Suppressor macrophage treated with lipopolysaccharide for 4 hours (primary cell): ENCODE data around the gene BMP8A.
A peak's percentile ranks its signal among the peaks of the same experiment; 100 is the strongest.

ENCODE experiments used
- DNase-seq: peaks from one replicate; pipeline ENCODE4 v3.0.0-alpha.2; 2020

BMP8A gene

DNA sequence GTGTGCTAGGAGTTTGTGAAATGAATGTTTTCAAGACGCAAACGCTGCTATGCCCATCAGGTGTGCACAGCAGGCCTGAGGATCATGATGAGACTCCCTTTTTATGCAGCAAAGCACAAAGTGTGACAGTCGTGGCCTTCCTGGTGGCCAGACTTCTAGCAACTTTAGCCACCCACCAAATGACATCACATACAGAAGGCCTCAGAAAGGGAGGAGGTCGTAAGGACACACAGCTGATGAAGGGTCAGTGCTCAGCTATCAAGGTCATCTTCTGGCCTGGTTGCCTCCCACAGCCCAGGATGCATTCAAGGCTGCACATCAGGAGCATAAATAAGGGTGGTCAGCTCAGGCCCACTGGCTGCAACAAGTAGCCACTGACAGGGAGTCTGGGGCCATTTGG, 36.6 kb downstream of the BMP8A start:
- no peak for DNase-seq

DNA sequence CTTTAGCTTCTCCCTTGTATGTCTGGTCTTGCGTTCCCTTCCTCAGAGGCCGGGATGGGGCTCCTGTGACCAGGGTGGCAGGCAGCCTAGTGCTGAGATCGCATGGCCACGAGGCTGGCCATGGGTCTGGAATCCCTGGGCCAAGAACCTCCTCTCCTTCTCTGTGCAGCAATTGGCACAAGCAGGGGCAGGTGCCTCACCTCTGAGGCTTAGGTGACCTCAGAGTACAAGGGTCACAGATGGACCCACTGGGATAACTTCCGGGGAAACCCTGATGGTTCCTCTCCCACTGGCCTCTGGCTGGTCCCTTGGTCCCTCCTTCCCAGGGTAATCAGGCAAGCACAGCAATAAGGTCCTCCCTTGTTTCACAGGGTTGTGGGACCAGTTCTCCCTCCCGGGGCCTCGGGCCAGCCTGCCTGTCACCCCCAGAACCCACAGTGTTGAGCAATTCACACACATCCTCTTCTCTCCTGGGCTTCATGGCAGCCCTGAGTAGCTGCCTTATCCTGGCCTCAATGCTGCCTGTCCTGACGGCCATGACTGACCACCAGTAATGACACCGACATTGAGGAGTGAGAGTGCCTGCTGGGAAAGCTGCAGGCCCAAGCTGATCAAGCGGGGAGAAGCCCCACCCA, 38.6 kb downstream of the BMP8A start:
- no peak for DNase-seq

- DNase-seq = no peak
These were observed 40.1 kb downstream of the BMP8A start for GRCh38 chr1:39531526-39531925.

GRCh38 chr1:39533442-39533841, 42.0 kb downstream of the BMP8A start:
- no peak for DNase-seq

DNA sequence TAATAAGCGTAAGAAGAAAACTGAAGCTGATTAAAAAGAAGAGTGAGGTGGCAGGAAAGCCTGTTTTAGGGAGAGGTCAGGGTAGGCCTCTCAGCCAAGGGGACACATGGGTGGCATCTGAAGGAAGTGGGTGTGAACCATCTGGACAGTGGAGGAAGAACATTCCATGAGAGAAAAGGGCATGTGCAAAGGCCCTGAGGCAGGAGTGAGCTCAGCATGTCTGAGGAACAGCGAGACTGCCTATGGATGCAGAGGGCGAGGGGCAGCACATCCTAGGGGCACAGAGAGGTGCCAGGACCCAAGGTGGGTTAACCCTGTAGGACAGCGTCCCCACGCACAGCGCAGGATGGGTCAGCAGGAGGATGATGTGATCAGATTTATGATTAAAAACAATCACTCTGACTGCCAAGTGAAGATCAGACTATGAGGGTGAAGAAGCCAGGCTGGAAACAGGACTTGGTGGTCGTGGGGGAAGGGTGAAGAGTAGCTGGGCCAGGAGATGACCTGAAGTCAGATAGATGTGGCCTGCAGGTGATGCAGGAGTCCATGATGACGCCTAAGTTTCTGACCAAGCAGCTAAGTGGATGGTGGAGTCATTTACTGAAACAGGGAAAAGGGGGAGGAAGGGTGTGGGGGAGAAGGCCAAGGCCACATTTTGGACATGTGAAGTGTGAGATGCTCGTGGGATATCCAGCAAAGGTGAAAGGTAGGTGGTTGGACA, 47.3 kb downstream of the BMP8A start:
- DNase-seq = no peak

- DNase-seq = peak; percentile 86
These were observed 47.9 kb downstream of the BMP8A start for GRCh38 chr1:39539252-39539790.

- peak; percentile 97 for DNase-seq
These were observed 49.1 kb downstream of the BMP8A start for GRCh38 chr1:39540504-39541031.

DNA sequence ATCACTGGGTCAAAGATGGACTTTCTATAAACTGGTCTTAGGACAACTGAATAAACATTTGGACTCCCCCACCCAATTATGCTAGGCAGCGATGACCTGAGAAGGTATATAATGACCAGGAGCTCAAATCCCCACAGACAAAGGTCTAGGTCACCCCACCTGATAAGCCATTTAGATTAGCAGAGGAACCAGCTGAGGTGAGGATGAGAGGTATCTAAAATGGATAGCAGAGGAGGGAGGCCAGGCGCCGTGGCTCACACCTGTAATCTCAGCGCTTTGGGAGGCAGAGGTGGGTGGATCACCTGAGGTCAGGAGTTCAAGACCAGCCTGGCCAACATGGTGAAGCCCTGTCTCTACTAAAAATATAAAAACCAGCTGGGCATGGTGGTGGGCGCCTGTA, 51.5 kb downstream of the BMP8A start:
- DNase-seq = no peak

GRCh38 chr1:39544327-39544726, 52.9 kb downstream of the BMP8A start:
- DNase-seq = peak; percentile 37

- DNase-seq = no peak
These were observed 54.1 kb downstream of the BMP8A start for GRCh38 chr1:39545531-39545930.

DNA sequence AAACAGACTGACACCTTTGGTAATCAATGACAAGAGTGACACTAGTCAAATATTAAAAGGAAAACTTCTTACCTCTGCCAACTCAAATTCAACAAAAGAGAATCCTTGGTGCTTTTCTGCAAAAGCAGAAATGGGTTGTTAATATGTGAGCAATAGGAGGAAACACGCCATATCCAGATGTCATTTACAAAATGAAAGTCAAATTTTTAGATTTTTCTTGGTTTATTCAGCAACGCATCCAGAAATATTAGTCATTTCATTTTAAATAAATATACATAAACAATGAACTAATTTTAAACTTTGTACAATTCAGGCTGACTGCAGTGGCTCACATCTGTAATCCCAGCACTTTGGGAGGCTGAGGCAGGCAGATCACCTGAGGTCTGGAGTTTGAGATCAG, 62.8 kb downstream of the BMP8A start:
- DNase-seq = no peak

DNA sequence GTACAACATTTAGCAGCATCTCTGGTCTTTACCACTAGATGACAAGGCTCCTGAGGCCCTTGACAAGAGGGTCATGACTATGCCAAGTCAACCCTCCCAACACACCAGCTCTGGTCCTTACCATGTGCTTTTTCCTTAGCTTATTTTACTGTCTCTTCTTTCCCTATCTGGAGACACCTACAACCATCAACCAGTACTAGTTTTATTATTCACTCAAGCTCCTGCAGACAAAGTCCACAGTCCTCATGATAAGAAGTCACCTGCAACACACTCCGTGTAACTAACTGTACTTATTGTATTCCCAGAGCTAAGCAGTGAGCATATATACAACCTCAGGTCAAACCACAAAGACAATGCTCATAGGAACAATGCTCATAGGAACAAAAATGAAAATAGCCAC, 69.8 kb downstream of the BMP8A start:
- DNase-seq = no peak

GRCh38 chr1:39562886-39563285, 71.5 kb downstream of the BMP8A start:
- DNase-seq = no peak

DNA sequence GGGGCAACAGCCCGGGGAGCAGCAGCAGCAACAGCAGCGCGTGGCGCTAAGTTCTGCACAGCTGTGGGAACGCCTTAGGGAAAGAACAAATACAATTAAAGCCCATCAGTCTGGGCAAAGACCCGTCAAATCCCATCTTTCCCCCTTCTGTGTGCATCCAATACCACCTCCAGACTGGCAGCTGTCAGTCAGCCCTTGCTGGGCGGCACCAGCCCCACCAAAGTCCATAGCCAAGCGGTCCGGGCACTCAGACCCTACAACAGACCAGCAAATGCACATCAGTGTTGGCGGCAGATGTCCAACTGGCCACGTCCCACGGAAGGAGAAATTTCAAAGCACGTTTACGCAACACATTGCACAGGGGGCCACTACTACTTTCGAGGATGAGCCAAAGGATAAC, 72.2 kb downstream of the BMP8A start:
- DNase-seq = no peak

- no peak for DNase-seq
These were observed 72.9 kb downstream of the BMP8A start for GRCh38 chr1:39564340-39564739.

- no peak for DNase-seq
These were observed 73.5 kb downstream of the BMP8A start for GRCh38 chr1:39564941-39565340.

GRCh38 chr1:39566441-39567137, 75.2 kb downstream of the BMP8A start:
- no peak for DNase-seq

GRCh38 chr1:39567302-39567701, 75.9 kb downstream of the BMP8A start:
- no peak for DNase-seq

GRCh38 chr1:39568208-39568607, 76.8 kb downstream of the BMP8A start:
- no peak for DNase-seq

- DNase-seq = no peak
These were observed 77.6 kb downstream of the BMP8A start for GRCh38 chr1:39569034-39569433.

GRCh38 chr1:39570477-39571177, 79.2 kb downstream of the BMP8A start:
- DNase-seq = no peak

DNA sequence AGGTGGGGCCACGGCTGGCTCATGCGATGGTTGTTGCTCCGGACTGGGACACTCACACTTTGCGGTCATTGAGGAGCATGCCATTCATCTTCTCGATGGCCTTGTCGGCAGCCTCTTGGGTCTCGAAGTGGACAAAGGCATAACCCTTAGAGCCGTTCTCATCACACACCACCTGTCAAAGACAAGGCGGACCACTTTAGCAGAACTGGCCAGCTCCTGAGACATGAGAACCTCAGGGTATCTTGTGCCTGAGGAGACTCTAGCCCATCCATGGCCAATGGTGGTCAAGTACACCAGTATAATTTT, 79.7 kb downstream of the BMP8A start:
- no peak for DNase-seq

GRCh38 chr1:39572379-39573096, 81.1 kb downstream of the BMP8A start:
- DNase-seq = no peak
